Measurements from ENCODE around the gene NGEF. TPM values are rescaled to one million over a fixed set of nuclear protein-coding genes. Genes with fewer than 3 reads are reported as not detected.

NGEF gene
- total and polyA plus RNA-seq, 2 experiments from 2014 or later = 2.0 to 2.9 TPM

DNA sequence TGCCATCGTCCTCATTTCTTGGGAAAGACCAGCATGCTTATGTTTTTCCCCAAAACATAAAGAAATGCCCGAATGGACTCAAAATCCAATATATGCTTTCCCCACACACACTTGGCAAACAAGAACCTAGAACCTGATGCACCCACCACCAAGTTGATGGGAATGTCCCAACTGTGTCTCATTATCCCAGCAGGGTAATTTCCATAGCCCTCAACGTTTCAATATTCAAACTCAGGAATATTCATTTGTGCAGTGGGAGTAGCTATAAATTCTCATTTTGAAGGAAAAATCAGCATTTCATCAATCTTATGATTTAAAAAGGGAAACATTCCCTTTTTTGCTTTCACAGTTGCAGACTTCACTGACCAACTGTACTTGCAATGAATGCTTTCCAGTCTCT lies 92.3 kb downstream of the NGEF start:
- Histone ChIP-seq H3K27ac (no peak overlapping the region), H3K36me3 (no peaks in the 10 kb centered on the region), H3K27me3 (peaks cover 8% of the 10 kb centered on the region), H3K4me1 (ENCODE audit: low read depth) (peaks cover 9% of the 10 kb centered on the region), H3K4me3 (no peak overlapping the region), H3K9me3 (ENCODE audit: low read depth) (no peaks in the 10 kb centered on the region)
- no peak for DNase-seq (ENCODE audit: low read depth in 1 of 2, low spot score in 1 of 2)
- TF ChIP-seq, protein P1, sequence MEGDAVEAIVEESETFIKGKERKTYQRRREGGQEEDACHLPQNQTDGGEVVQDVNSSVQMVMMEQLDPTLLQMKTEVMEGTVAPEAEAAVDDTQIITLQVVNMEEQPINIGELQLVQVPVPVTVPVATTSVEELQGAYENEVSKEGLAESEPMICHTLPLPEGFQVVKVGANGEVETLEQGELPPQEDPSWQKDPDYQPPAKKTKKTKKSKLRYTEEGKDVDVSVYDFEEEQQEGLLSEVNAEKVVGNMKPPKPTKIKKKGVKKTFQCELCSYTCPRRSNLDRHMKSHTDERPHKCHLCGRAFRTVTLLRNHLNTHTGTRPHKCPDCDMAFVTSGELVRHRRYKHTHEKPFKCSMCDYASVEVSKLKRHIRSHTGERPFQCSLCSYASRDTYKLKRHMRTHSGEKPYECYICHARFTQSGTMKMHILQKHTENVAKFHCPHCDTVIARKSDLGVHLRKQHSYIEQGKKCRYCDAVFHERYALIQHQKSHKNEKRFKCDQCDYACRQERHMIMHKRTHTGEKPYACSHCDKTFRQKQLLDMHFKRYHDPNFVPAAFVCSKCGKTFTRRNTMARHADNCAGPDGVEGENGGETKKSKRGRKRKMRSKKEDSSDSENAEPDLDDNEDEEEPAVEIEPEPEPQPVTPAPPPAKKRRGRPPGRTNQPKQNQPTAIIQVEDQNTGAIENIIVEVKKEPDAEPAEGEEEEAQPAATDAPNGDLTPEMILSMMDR (IDR thresholded peaks at IDR 0.05; ENCODE audit: low read depth, low read length) = no peak

DNA sequence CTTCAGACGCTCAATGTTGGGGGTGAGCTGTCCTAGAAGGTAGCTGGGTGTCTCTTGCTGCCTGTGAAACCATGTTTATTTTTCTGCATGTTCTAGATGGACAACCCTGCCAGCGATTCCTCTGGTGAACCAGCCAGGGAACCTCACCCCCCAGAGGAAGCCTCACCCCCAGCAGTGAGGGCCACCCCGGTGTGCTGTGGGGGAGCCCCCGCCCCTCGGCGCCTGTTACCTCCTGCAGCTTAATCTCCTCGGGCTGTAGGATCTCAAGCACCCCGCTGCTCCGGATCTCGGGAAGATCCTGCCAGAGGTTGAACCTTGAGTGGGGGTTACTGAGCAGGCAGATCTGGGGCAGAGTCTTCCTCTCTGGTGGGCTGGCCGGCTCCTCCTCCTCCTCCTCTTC lies 93.0 kb downstream of the NGEF start:
- Histone ChIP-seq H3K27me3 (peaks cover 1% of the 10 kb centered on the region), H3K4me1 (ENCODE audit: low read depth) (peaks cover 3% of the 10 kb centered on the region), H3K9me3 (ENCODE audit: low read depth) (no peaks in the 10 kb centered on the region), H3K27ac (no peak overlapping the region), H3K4me3 (no peak overlapping the region), H3K36me3 (no peaks in the 10 kb centered on the region)
- no peak for DNase-seq (ENCODE audit: low read depth in 1 of 2, low spot score in 1 of 2)
- TF ChIP-seq, protein P1 (IDR thresholded peaks at IDR 0.05; ENCODE audit: low read depth, low read length) = no peak

DNA sequence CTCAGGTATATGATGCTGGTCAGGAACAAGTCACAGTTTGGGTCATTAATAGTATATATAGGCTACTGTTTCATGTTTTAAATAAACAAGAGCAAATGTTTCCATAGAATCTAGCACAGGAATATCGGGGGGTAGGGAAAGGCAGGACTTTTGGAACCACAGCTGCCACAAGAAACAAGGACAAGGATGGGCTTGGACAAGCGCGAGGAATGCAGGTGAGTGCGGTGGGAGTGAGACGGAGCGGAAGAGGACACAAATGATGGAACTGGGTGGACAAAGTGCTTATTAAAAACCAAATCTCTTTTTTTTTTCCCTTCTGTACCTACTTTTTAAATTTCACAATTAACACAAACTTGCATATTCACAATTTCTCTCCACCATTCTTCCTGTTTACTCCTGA lies 93.9 kb downstream of the NGEF start:
- no peak for DNase-seq (ENCODE audit: low read depth in 1 of 2, low spot score in 1 of 2)
- Histone ChIP-seq H3K27me3 (no peaks in the 10 kb centered on the region), H3K36me3 (no peaks in the 10 kb centered on the region), H3K4me1 (ENCODE audit: low read depth) (no peaks in the 10 kb centered on the region), H3K9me3 (ENCODE audit: low read depth) (no peaks in the 10 kb centered on the region), H3K4me3 (no peak overlapping the region), H3K27ac (no peak overlapping the region)
- TF ChIP-seq, protein P1 (IDR thresholded peaks at IDR 0.05; ENCODE audit: low read depth, low read length) = no peak

DNA sequence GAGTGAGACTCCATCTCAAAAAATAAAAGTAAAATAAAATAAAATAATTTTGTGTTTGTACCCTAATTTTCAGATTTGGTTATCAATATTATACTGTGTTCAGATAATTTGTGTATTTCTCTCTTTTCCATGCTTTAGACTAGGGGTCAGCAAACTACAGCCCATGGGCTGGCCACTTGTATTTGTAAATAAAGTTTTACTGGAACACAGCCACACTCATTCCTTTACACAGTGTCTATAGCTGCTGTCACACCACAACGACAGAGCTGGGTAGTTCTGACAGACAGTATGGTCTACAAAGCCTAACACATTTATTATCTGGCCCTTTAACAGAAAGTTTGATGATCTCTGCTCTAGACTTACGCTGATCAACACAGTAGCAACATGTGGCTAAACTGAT lies 99.2 kb downstream of the NGEF start:
- no peaks in the 10 kb centered on the region for H3K9me3 ChIP-seq (ENCODE audit: low read depth)
- DNase-seq (ENCODE audit: low read depth in 1 of 2, low spot score in 1 of 2) = no peak
- TF ChIP-seq, protein P1 (IDR thresholded peaks at IDR 0.05; ENCODE audit: low read depth, low read length) = no peak
- no peak overlapping the region for H3K27ac ChIP-seq
- no peak overlapping the region for H3K4me3 ChIP-seq
- no peaks in the 10 kb centered on the region for H3K36me3 ChIP-seq
- H3K4me1 ChIP-seq (ENCODE audit: low read depth) = no peaks in the 10 kb centered on the region
- H3K27me3 ChIP-seq = no peaks in the 10 kb centered on the region

DNA sequence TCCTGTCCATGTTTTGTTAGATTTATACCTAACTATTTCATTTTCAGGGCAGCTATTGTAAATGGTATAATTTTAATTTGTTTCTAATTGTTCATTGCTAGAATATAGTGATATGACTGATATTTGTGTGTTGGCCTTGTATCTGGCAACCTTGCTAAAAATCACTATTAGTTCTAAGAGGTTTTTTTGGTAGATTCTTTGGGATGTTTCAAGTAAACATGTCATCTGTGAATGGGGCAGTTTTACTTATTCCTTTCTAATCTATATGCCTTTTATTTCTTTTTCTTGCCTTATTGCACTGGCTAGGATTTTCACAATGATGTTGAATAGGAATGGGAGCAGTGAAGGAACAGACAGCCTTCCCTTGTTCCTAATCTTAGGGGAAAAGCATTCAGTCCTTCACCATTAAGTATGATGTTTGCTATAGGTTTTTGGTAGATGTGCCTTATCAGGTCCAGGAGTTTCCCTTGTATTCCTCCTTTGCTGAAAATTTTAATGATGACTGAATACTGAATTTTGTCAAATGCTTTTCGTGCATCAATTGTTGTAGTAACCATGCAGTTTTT lies 101.3 kb downstream of the NGEF start:
- TF ChIP-seq, protein P1 (IDR thresholded peaks at IDR 0.05; ENCODE audit: low read depth, low read length) = no peak

More for the DNA sequence above, 101.3 kb downstream of the NGEF start:
- no peaks in the 10 kb centered on the region for H3K27me3 ChIP-seq
- H3K4me1 ChIP-seq (ENCODE audit: low read depth) = no peaks in the 10 kb centered on the region
- no peaks in the 10 kb centered on the region for H3K36me3 ChIP-seq
- no peak overlapping the region for H3K4me3 ChIP-seq
- H3K9me3 ChIP-seq (ENCODE audit: low read depth) = no peaks in the 10 kb centered on the region
- H3K27ac ChIP-seq = no peak overlapping the region
- no peak for DNase-seq (ENCODE audit: low read depth in 1 of 2, low spot score in 1 of 2)
